ENCODE data around the gene OR10AD1.
A peak's percentile ranks its signal among the peaks of the same experiment; 100 is the strongest.

Gene OR10AD1

DNA sequence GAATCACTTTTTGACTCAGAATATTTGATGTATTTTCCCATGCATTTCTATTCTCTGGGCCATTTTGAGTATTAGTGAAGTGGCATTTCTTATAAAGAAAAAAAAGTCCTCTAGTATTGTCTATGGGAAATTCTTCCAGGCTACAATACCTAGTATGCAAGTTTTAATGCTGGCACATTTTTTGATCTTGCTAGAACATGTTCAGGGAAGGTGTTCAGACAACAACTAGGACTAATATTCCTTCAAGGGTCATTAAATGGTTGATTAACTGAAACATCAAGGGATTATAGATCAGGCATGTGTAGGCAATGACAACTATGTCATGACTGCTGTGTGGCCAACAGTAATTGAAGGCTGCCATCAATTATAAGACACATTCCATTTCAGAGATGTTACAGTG is 12.0 kb downstream of the OR10AD1 start:
- DNase-seq = no peak

DNA sequence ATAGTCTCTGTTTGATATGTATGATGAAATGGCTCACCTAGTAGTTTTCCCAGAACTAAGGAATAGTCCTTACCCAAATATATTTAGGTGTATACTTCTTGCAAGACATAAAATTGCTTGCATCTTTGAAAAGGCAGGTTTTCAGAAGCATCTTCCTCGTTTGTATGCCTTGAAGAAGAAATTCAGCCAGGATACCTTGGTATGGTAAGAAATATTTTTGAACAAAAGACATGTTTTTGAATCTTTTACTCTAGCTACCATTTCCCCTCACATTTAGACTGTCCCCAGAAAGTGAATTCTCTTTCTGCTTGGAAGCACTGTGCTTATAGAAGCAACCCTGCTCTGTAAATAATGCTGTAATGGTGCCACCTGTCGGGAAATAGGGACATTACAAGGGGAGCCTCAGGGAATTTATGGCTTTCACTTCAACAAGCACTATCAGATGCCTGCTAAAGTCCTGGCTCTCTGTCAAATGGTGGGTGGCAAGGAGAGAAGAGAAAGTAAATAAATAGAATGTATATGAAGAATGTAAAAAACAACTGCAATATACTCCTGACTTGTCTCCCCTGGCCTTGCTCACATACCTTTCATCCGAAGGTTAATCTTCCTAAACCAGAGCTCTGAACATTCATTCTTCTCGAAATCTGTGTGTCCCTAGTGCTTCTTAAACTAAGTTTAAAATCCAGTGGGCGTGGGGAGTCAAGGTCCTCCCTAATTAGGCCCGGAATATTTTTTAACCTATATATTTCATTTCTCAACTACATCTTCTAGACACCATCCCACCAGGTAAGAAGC is 13.6 kb downstream of the OR10AD1 start:
- DNase-seq = peak; percentile 42

DNA sequence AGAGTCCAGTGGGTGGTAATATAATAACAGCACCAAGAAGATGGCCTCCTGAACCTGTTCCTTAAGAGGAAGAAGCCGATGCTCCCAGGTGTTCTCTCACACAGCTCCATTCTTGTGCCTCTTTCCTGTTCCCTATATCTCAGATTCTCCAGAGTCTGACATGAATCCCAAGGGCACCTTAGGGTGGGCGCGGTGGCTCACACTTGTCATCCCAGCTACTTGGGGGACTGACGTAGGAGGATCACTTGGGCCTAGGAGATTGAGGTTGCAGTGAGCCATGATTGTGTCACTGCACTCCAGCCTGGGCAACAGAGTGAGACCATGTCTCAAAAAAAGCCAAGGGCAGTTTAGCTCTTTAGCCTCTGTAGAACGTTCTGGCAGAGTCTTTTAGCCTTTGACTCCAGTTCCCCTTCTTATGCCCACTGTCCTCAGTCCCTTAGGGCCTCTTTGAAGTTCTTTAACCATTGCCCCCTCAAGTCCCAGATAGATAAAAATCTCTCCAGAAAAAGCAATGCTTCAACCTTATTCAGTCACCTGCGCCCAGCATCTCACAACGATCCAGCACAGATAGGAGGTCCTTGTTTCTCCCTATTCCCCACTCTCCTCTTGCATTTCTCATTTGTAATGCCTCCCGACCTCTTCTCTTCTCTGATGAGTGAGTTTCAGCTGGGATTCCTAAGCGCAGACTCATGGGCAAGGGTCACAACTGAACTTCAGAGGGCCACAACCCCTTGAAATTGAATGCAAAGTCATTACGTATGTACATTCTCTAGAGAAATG is 15.0 kb downstream of the OR10AD1 start:
- no peak for DNase-seq

- peak; percentile 13 for DNase-seq
These were observed 17.7 kb downstream of the OR10AD1 start for GRCh38 chr12:48185181-48185919.

- DNase-seq = peak; percentile 47
These were observed 18.6 kb downstream of the OR10AD1 start for GRCh38 chr12:48184549-48184922.

DNA sequence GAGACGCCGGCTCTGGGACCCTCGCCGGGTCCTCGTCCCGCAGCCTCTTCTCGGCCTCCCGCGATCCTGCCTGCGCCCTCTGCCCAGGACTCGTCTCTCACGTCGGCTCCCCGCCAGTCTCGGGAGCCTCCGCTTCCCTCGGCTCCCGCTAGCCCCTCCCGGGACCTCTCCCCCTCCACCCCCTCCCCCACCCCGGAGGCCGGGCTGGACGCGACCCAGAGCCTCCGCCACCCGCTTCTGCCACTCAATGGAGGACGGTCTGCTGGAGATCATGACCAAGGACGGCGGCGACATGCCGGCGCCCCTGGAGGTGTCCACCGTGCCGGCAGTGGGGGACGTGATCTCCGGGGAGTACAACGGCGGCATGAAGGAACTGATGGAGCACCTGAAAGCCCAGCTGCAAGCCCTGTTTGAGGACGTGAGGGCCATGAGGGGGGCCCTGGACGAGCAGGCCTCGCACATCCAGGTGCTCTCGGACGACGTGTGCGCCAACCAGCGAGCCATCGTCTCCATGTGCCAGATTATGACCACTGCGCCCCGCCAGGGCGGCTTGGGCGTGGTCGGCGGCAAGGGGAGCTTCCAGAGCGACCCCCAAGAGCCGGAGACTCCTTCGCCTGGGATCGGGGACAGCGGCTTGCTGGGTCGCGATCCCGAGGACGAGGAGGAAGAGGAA is 19.1 kb downstream of the OR10AD1 start:
- DNase-seq = peak; percentile 58

DNA sequence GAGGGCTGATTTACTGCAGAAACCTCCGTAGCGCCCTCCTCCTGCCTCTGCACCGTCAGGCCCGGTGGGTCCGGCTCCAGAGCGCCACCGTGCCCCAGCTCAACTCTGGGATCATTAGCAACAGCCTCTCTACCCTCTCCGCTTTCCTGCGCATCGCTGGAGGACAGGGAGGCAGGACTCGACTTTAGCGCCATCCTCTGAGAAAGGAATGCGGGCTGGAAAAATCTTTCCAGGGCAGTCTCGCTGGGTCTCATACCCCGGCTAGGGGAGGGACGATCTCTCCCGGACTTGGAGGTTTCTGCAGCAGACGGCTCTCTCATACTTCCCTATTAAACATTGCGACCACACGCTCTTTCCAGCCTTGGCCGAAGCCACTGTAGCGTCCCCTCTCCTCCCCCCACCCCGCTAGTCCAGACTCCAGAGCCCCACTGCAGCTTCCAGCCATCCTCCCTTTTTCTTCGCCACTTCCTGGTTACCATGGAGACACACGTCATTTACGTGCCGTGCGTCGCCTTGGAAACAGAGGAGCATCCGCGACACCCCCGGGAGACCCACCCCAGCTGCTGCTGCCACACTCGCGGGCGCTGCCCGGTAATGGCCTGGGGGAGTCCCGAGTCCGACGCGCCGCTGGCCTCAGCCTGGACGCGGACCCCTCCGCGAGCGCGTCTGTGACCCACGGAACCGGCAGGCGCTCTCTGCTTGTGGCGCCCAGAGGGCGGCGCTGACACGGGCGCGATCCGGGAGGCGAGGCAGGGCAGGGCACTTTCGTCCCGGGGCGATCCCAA is 19.8 kb downstream of the OR10AD1 start, which contains the start of gene CCDC184:
CCDC184 (plus strand) TSS at position 554 of the 785 bp plus-strand sequence. CDS start 479 bp downstream, outside the sequence.
- peak; percentile 84 for DNase-seq

- DNase-seq = no peak
These were observed 20.5 kb downstream of the OR10AD1 start for GRCh38 chr12:48182631-48183030.

DNA sequence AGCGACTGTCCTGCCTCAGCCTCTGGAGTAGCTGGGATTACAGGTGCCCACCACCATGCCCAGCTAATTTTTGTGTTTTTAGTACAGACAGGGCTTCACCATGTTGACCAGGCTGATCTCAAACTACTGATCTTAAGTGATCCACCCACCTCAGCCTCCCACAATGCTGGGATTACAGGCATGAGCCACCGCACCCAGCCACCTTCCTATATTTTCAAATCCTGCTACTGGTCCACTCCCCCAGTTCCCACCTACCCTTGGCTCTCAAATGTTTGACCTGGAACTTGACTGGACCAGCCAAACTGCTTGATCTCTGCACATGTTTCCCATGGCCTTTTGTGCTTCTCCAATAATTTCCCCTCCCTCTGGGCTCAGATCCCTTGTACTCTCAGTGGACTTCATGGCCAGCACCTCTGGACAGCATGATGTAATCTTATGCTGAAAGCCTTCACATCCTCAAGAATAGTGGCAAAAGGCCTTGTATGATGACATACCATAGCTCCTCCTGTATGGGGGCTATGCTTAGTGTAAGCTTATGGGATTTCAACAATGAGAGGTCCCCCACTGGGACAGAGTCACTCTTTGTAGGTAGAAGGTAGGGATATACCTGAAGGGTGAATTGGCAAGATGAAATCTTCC is 22.1 kb downstream of the OR10AD1 start:
- DNase-seq = no peak

- DNase-seq = no peak
These were observed 22.7 kb downstream of the OR10AD1 start for GRCh38 chr12:48180424-48180823.

DNA sequence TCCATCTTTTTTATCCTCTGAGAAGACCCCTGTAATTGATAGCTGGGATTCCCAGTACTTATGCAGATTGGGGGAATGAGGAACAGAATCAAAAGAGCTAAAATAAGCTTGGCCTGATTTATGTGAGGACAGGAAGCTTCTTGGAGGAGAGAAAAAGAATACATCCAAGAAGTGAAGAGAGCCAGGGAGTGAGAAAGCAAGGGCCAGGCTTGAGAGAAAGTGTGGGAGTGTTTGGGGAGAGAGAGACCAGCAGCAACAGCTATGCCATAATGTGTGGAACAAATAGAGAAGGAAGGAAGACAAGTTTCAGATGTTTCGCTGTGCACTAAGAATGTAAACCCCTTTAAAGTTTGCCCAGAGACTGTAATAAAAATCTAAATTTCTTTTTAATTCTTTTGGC is 23.6 kb downstream of the OR10AD1 start:
- DNase-seq = no peak

DNA sequence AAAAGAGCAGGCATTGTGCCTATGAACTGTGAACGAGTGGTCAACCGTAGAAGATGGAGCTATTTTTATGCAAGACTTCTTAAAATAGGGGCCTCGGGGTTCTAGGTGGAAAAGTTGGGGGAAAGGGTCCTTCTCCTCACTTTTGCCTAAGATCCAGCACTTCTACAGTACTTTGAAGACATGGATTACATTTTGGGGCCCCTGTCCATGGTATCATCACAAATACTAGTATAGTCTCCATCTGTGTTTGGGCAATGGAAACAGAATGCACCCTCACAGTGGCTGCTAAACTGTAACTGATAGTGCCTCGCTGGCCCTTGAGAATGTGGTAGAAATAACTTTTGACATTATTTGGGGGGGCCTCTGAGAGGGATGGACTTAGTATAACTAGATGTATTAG is 25.1 kb downstream of the OR10AD1 start:
- no peak for DNase-seq

DNA sequence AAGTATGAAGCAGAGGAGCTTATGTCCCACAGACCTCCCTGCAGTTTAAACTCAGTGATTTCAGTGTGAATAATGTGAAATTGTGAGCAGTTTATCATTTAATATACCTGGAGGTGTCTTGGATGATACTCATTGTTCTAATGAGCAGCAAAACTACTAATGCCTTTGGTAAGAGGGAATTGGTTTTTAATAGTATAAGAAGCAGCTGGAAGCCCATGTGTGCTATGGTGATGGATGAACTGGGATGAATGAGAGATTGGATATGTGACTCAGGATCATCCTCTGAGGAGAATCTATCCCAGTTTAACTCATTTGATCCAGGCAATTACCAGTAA is 26.7 kb downstream of the OR10AD1 start:
- no peak for DNase-seq

- DNase-seq = peak; percentile 38
These were observed 27.3 kb downstream of the OR10AD1 start for GRCh38 chr12:48175613-48176416.

- no peak for DNase-seq
These were observed 34.1 kb downstream of the OR10AD1 start for GRCh38 chr12:48169011-48169410.

DNA sequence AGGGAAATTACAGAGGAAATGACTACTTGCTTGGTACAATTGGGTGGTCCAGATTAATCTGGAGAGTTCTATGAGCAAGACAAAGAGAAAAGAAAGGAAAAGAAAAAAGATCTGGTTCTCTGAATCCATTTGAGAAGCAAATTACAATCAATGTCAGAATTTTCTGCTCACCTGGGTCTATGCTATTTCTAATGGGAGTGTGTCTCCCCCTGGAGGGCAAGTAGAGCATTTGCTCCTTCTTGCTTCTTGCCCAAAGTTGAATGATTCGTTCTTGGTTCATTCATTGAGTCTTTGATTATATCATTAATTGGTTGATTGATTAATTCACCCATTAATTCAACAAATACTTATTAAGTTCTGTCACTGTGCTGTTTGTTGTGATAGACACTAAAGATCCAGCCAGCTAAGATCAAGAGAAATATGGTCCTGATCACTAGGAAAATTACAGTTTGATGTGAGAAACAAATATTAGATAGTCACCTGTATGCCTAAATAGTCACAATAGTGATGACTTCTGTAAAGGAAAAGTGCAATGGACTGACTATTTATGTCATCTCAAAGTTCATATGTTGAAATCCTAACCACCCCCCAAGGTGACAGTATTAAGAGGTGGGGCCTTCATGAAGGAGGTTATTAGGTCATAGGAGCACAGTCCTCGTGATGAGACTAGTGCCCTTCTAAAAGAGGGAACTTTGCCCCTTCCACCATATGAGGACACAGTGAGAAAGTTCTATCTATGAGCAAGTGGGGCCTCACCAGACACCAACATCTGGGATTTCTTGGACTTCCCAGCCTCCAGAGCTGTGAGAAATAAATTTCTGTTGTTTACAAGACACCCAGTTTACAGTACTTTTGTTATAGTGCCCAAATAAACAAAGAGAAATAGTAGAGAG is 37.8 kb downstream of the OR10AD1 start:
- DNase-seq = peak; percentile 13

DNA sequence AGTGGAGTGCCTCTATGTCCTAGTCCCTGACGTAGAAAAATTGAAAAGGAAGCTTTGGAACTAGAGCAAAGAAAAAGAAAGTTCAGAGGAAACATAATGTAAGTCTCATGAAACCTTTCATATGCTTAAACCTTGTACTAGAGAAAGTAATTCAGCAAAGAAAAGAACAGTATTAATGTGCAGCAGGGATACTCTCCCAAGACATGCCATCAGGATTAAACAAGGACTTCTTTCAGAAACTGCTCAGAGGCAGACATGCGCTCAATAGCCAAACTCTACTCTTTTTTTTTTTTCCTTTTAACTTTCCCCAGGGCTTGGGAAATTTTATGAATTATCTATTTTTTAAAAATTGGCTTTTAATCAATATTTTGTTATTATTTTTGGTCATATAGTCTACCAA is 38.6 kb downstream of the OR10AD1 start:
- no peak for DNase-seq

DNA sequence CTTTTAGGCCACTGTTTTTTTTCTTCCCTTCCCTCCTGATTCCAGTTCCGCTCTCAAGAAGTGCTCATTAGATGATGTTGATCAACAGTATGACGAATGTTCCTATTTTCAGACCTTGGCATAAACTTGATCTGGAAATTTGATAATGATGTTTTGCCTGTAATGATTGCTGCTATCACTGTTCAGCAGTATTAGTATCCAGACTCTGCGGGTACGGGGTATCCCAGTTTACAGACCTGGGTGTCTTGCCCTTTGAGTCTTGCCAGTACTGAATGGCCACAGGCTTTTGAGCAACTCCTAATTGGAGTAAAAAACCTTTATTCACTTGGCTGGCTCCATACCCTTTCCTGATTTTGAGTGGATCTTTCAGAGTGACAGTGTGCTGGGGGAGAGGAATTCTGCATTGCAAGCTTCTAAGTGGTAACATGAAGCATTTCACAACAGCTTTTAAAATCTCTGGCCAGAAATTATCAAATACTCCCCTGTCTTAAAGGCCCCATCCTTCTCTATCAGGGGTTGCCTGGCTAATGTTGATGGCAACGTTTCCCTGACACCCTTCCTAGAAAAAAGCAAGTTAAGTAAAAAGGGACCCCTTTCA is 39.8 kb downstream of the OR10AD1 start:
- DNase-seq = no peak

DNA sequence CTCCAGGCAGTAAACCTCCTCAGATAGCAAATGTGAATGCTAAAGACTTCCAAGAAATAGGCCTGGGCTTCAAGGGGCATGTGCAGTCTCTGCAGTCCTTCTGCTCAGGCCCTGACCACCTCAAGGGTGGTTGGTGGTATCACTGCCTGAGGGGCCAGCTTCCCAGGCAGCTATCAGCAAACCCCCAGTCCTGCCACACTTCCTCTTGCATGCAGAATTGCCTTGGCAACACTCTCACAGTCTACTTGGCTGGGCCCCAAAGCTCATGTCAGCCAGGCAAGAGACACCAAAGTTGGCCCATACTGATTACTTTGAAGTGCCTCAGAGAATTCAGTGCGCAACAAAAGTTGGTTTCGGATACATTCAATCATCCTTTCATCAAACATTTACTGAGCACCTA is 42.3 kb downstream of the OR10AD1 start:
- no peak for DNase-seq

All from right kidney (tissue), 1 donor.